Upper lobe of right lung (tissue), 1 donor: ENCODE results near the gene KIAA0232. TPM values are rescaled to one million over a fixed set of nuclear protein-coding genes. Genes with fewer than 3 reads are reported as not detected.
"Not testable (repeated sequence)": the region's sequence is repeated elsewhere in the genome, so short reads cannot be mapped to it uniquely, and the experiment has no call there.

Experiments
- ATAC-seq: fragments of 200-7000 bp; cut with Tn5 transposase; one replicate; pipeline ENCODE4 v1.9.1; 2020; ENCODE audit warnings: mild to moderate bottlenecking, moderate library complexity
- DNase-seq: peaks from one replicate; pipeline ENCODE4 v3.0.0-alpha.2; 2020
- H3K27ac ChIP-seq: fragments of 200-600 bp; one replicate; pipeline ENCODE4 v1.8.0; 2022
- H3K27me3 ChIP-seq: fragments of 200-600 bp; one replicate; pipeline ENCODE4 v1.8.0; 2022; ENCODE audit warnings: mild to moderate bottlenecking
- H3K36me3 ChIP-seq: fragments of 200-600 bp; one replicate; pipeline ENCODE4 v1.8.0; 2022
- H3K4me1 ChIP-seq: fragments of 200-600 bp; one replicate; pipeline ENCODE4 v1.8.0; 2022
- H3K4me3 ChIP-seq: fragments of 200-600 bp; one replicate; pipeline ENCODE4 v1.8.0; 2022; ENCODE audit warnings: mild to moderate bottlenecking
- H3K9me3 ChIP-seq: fragments of 200-600 bp; one replicate; pipeline ENCODE4 v1.8.0; 2022
- CTCF ChIP-seq: fragments of 200-600 bp; IDR thresholded peaks from one replicate; pipeline ENCODE4 v1.8.0; 2022; ENCODE audit warnings: antibody characterized with exemption
- intact Hi-C: fragments of 100-400 bp; cut with DNase I; formaldehyde crosslinking; loops from one replicate; pipeline ENCODE4 v1.11.0; 2022
- total RNA-seq: library from RNA; stranded (reverse); fragmentation: NEBNext Ultra II Directional; extraction: Animal tissue kit (Norgen Biotek cat#: 25700); gene quantifications from one replicate; pipeline ENCODE4 v1.2.1, GENCODE V29; 2021
- donor health status: DM: no; HTN: yes; CAD: no; lungs with severe emphysema.

KIAA0232 gene
- total RNA-seq, 1 donor from 2014 or later: 30.9 TPM

DNA sequence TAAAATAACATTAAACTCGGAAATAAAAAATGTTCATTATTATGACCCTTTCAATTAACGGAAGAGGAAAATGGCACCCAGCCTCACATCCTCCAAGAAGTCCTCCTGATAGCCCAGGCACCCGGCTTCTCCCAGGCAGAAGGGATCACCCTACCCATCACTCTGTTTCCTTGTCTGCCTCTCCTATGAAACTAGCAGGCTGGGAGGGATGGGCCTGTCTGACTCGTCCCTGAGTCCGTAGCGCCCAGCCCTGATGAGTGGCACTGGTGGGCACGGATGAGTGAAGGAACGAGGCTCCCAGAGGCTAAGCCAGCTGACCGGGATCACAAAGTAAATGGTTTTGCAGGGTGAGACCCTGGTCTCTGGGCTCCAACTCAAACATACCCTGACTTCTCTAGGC, 28.6 kb upstream of the KIAA0232 start:
- H3K4me3 ChIP-seq: no peak overlapping the region
- H3K27me3 ChIP-seq: no peaks in the 10 kb centered on the region
- DNase-seq (no peak), ATAC-seq (no peak)
- no peaks in the 10 kb centered on the region for H3K36me3 ChIP-seq
- no peak for TF ChIP-seq CTCF
- intact Hi-C loops: no loop called here
- H3K9me3 ChIP-seq: no peaks in the 10 kb centered on the region
- H3K4me1 ChIP-seq: peaks cover 18% of the 10 kb centered on the region
- no peak overlapping the region for H3K27ac ChIP-seq

- ATAC-seq: no peak
- no peaks in the 10 kb centered on the region for H3K36me3 ChIP-seq
- no peak overlapping the region for H3K27ac ChIP-seq
- no peak for TF ChIP-seq CTCF
- no peak for DNase-seq
- intact Hi-C loops: no loop called here
- no peak overlapping the region for H3K4me3 ChIP-seq
- peaks cover 11% of the 10 kb centered on the region for H3K4me1 ChIP-seq
- no peaks in the 10 kb centered on the region for H3K9me3 ChIP-seq
- no peaks in the 10 kb centered on the region for H3K27me3 ChIP-seq
Observed at GRCh38 chr4:6754481-6755087, 27.9 kb upstream of the KIAA0232 start.

GRCh38 chr4:6755088-6755753, 27.3 kb upstream of the KIAA0232 start:
- intact Hi-C loops: no loop called here
- no peak for DNase-seq
- no peaks in the 10 kb centered on the region for H3K9me3 ChIP-seq
- H3K4me3 ChIP-seq: no peak overlapping the region
- H3K27me3 ChIP-seq: no peaks in the 10 kb centered on the region
- ATAC-seq: no peak
- no peaks in the 10 kb centered on the region for H3K36me3 ChIP-seq
- H3K4me1 ChIP-seq: peaks cover 8% of the 10 kb centered on the region
- no peak overlapping the region for H3K27ac ChIP-seq
- TF ChIP-seq CTCF: no peak

- H3K27me3 ChIP-seq, intact Hi-C loops, H3K4me1 ChIP-seq, ATAC-seq, H3K9me3 ChIP-seq, H3K27ac ChIP-seq, H3K4me3 ChIP-seq, H3K36me3 ChIP-seq, DNase-seq: not testable (repeated sequence)
Observed at GRCh38 chr4:6756345-6756744, 26.2 kb upstream of the KIAA0232 start.

DNA sequence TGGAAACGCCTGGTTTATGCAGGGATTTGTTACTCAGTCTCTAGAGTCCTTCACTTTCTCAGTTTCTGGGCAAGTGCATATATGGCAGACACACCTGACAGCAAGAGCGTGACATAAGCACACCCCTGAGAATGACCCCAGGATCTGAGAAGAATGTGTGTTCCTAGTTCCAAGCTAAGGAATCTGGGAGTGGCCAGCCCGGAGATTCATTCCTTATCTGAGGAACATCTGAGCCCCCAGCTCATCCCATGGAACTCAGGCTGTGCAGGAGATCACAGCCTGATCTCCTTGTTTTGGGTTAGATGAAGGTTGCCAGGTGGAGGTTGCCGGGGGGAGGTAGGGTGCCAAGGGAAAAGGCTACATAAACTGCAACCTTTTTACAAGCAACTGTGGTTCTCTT, 23.8 kb upstream of the KIAA0232 start:
- Histone ChIP-seq H3K9me3 (no peaks in the 10 kb centered on the region), H3K4me3 (no peak overlapping the region), H3K36me3 (no peaks in the 10 kb centered on the region), H3K4me1 (no peaks in the 10 kb centered on the region), H3K27me3 (no peaks in the 10 kb centered on the region), H3K27ac (no peak overlapping the region)
- ATAC-seq (no peak), DNase-seq (no peak)
- no peak for TF ChIP-seq CTCF
- intact Hi-C loops: no loop called here

DNA sequence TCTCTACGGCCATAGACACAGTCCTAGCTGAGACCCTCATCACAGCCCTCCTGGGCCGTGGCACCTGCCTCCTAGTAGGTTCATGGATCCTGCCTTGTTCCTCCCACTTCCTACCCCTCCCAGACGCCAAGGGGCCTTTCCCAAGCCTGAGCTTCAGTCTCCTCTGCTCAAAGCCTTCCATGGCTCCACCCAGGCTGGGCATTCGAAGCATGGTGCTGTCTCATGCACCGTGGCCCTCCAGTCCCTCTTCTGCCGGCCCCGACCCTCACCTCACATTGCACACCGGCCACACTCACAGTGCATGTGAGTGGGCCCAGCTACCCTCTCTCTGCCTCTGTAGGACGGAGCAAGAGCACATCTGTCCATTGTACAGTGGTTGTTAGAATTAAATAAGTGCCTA, 21.7 kb upstream of the KIAA0232 start:
- no peaks in the 10 kb centered on the region for H3K36me3 ChIP-seq
- intact Hi-C loops: no loop called here
- no peaks in the 10 kb centered on the region for H3K9me3 ChIP-seq
- DNase-seq (peak; percentile 40), ATAC-seq (no peak)
- H3K27ac ChIP-seq: no peak overlapping the region
- no peaks in the 10 kb centered on the region for H3K4me1 ChIP-seq
- H3K27me3 ChIP-seq: no peaks in the 10 kb centered on the region
- no peak for TF ChIP-seq CTCF
- no peak overlapping the region for H3K4me3 ChIP-seq
